Endothelial cell (in vitro differentiated cells): ENCODE results near the gene MKNK1. TPM values are rescaled to one million over a fixed set of nuclear protein-coding genes. Genes with fewer than 3 reads are reported as not detected.

Experiments
- DNase-seq: peaks from one replicate; pipeline ENCODE4 v3.0.0; 2021; ENCODE audit warnings: low spot score
- H3K27ac Mint-ChIP-seq: one replicate; pipeline ENCODE4 v1.8.0; 2021; ENCODE audit warnings: mixed read lengths, inconsistent platforms; ENCODE audit not compliant: unreplicated experiment
- H3K27me3 Mint-ChIP-seq: one replicate; pipeline ENCODE4 v1.8.0; 2021; ENCODE audit warnings: mild to moderate bottlenecking, moderate library complexity, mixed read lengths, inconsistent platforms; ENCODE audit not compliant: unreplicated experiment
- H3K36me3 Mint-ChIP-seq: one replicate; pipeline ENCODE4 v1.8.0; 2021; ENCODE audit warnings: mild to moderate bottlenecking, low read depth, mixed read lengths, inconsistent platforms; ENCODE audit not compliant: unreplicated experiment
- H3K4me1 Mint-ChIP-seq: one replicate; pipeline ENCODE4 v1.8.0; 2021; ENCODE audit warnings: mild to moderate bottlenecking, mixed read lengths, inconsistent platforms; ENCODE audit not compliant: unreplicated experiment
- H3K4me3 Mint-ChIP-seq: one replicate; pipeline ENCODE4 v1.8.0; 2021; ENCODE audit warnings: mild to moderate bottlenecking, mixed read lengths, inconsistent platforms; ENCODE audit not compliant: unreplicated experiment
- H3K9me3 Mint-ChIP-seq: one replicate; pipeline ENCODE4 v1.8.0; 2021; ENCODE audit warnings: mixed read lengths, inconsistent platforms; ENCODE audit not compliant: unreplicated experiment
- CTCF ChIP-seq: fragments of 200-600 bp; sonication (generic); IDR thresholded peaks from one replicate; pipeline ENCODE4 v1.5.0; 2021; ENCODE audit warnings: antibody characterized with exemption; ENCODE audit not compliant: unreplicated experiment
- total RNA-seq: library from RNA; stranded (reverse); fragmentation: NEBNext Ultra II Directional; extraction: Animal tissue kit (Norgen Biotek cat#: 25700); gene quantifications from one replicate; pipeline ENCODE4 v1.2.1, GENCODE V29; 2021; ENCODE audit not compliant: unreplicated experiment

Gene MKNK1
- total RNA-seq, 1 donor from 2014 or later, result 57.9 TPM

- Mint-ChIP-seq H3K27me3 (peaks cover 11% of the 10 kb centered on the region), H3K9me3 (no peaks in the 10 kb centered on the region), H3K4me1 (peaks cover 23% of the 10 kb centered on the region), H3K27ac (no peak overlapping the region), H3K4me3 (no peak overlapping the region), H3K36me3 (peaks cover 7% of the 10 kb centered on the region)
- no peak for DNase-seq
- TF ChIP-seq CTCF, result no peak
Measured at GRCh38 chr1:46532095-46532494, 72.0 kb downstream of the MKNK1 start.

GRCh38 chr1:46530791-46531409 is 73.2 kb downstream of the MKNK1 start:
- DNase-seq, result no peak
- no peak overlapping the region for H3K4me3 Mint-ChIP-seq

GRCh38 chr1:46530311-46530710 is 73.8 kb downstream of the MKNK1 start:
- peaks cover 17% of the 10 kb centered on the region for H3K27me3 Mint-ChIP-seq
- no peak for DNase-seq
- H3K36me3 Mint-ChIP-seq, result peaks cover 7% of the 10 kb centered on the region
- H3K4me3 Mint-ChIP-seq, result no peak overlapping the region
- peaks cover 23% of the 10 kb centered on the region for H3K4me1 Mint-ChIP-seq
- TF ChIP-seq CTCF, result no peak
- no peak overlapping the region for H3K27ac Mint-ChIP-seq
- H3K9me3 Mint-ChIP-seq, result no peaks in the 10 kb centered on the region

More at GRCh38 chr1:46530791-46531409, 73.2 kb downstream of the MKNK1 start:
- Mint-ChIP-seq H3K27me3 (peaks cover 15% of the 10 kb centered on the region), H3K36me3 (peaks cover 7% of the 10 kb centered on the region), H3K4me1 (peaks cover 23% of the 10 kb centered on the region), H3K27ac (no peak overlapping the region), H3K9me3 (no peaks in the 10 kb centered on the region)
- peak; percentile 47 for TF ChIP-seq CTCF

- Mint-ChIP-seq H3K4me1 (peaks cover 23% of the 10 kb centered on the region), H3K27ac (no peak overlapping the region), H3K4me3 (no peak overlapping the region), H3K9me3 (no peaks in the 10 kb centered on the region), H3K27me3 (peaks cover 17% of the 10 kb centered on the region), H3K36me3 (peaks cover 7% of the 10 kb centered on the region)
- no peak for DNase-seq
- no peak for TF ChIP-seq CTCF
Measured at GRCh38 chr1:46529031-46529630, 74.9 kb downstream of the MKNK1 start.

- Mint-ChIP-seq H3K4me3 (no peak overlapping the region), H3K36me3 (peaks cover 4% of the 10 kb centered on the region), H3K27me3 (peaks cover 15% of the 10 kb centered on the region), H3K9me3 (no peaks in the 10 kb centered on the region), H3K4me1 (peaks cover 23% of the 10 kb centered on the region), H3K27ac (no peak overlapping the region)
- DNase-seq, result no peak
- peak; percentile 4 for TF ChIP-seq CTCF
Measured at GRCh38 chr1:46528297-46528955, 75.6 kb downstream of the MKNK1 start.
